Middle frontal gyrus (tissue), 1 donor: Measurements from ENCODE around the gene SCN2A.

Source experiments
- DNase-seq: peaks from one replicate; pipeline ENCODE4 v3.0.0-alpha.2; 2015; ENCODE audit warnings: low spot score; ENCODE audit errors: extremely low spot score

The SCN2A gene

GRCh38 chr2:165410276-165410675 is 171.1 kb downstream of the SCN2A start:
- no peak for DNase-seq

- no peak for DNase-seq
Observed at GRCh38 chr2:165414187-165414586, 175.0 kb downstream of the SCN2A start.

DNA sequence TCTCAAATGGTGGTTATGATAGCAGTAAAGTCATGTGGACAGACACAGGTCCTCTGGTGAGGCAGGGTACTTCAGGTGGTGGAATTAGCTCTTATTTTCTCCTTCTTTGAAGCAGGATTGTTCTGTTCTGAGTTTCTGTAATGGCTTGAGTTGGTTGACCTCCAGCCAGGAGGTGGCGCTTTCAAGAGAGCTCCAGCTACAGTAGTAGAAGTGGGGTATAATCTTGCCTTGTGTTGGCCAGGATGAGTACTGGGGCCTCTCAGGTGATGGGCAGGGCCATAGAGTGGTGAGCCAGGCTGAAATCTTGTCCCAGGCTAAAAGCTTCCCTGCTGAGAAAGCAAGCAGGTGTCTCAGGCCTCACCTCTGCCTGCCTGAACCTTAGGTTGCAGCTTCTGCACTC is 177.8 kb downstream of the SCN2A start:
- DNase-seq = no peak

- no peak for DNase-seq
Observed at GRCh38 chr2:165420231-165420630, 181.0 kb downstream of the SCN2A start.

- DNase-seq = no peak
Observed at GRCh38 chr2:165423081-165423480, 183.9 kb downstream of the SCN2A start.

DNA sequence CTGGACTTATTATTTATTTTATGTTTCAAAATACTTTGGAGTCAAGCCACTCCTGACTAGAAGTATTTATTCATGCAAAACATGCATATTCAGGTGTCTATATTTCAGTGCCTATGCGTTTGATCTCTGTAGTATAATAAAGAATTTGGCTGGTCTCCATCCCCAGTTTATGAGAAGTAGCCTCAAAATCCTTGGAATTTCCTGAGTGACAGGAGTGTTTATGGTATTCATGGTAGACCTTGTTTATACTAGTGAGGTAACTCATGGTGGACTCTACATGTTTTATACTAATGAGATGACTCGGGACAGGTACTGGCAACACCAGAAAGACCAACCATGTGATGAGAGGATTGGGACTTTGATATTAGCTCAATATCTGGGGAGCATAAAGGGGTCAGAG is 186.3 kb downstream of the SCN2A start:
- no peak for DNase-seq

GRCh38 chr2:165427686-165428085 is 188.5 kb downstream of the SCN2A start:
- DNase-seq = no peak

- DNase-seq = no peak
Observed at GRCh38 chr2:165428926-165429325, 189.7 kb downstream of the SCN2A start.

GRCh38 chr2:165431014-165431413 is 191.8 kb downstream of the SCN2A start:
- DNase-seq = no peak

- no peak for DNase-seq
Observed at GRCh38 chr2:165432234-165432966, 193.2 kb downstream of the SCN2A start.

DNA sequence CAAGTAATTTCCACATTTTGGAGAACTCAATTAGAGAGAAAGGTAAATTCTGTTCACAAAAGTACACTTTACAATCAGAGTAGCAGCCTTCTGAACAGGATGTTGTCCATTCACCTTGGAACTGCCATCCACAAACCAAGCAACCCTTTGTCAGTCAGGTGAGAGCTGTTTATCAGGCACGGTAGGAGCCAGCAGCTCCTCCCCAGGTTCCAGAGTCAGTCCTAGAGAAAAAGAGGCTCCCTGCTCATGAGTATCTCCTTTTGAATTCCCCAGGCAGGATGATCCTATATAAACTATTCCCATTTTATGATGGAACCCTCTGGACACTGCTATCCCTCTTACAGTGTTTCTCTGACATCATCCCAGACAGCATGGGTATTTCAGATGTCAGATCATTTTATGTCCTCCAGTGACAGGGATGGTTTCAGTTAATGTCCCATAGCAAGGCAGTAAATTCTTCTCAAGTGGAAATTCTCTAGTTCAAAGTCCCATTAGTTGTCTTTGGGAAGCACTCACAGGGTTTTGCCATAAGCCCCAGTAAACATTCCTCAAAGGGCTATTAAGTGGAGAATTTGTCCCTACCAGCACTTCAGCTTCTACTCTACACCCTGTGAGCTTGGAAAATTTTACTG is 195.8 kb downstream of the SCN2A start:
- no peak for DNase-seq

- DNase-seq = no peak
Observed at GRCh38 chr2:165435611-165436010, 196.4 kb downstream of the SCN2A start.

DNA sequence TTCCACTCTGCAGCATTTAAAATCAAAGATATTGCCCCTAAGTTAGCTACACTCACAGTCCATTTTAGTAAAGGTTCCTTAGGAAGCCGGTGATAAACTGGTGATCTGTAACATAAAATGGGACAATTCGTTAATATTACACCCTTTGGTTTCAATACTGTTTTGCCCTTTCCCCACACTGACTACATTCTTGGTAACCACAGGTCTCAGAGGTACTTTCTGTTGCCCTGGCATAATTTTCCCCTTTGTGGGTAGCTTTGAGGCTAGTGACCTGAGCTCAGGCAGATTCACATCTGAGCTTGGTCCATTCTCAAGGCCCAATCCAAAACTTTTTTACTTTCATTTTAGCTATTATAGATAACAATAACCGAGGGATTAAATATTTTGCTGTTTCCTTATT is 197.3 kb downstream of the SCN2A start:
- no peak for DNase-seq

DNA sequence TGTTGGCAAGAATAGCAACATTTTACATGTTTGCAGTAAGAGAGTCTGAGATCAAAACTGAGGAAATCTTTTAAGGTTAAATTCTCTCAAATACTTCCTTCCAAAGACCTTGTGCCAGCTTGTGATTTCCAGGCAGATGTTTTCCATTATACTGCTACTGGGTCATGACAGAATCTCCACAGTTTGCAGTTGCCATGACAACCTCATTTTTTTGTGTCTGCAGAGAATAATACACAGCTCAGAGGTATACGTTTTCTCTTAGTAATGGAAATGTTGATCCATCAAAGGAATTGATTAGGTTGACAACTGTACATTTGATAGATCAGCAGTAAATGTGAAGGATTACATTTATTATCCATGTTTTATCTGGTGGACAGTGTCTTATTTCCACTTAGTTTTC is 201.2 kb downstream of the SCN2A start:
- no peak for DNase-seq
